SK-N-SH (cell line): ENCODE data around the gene MSMP.

Experiments used
- ELF1 ChIP-seq: IDR thresholded peaks from 2 replicates; pipeline ENCODE4 v1.4.0; 2012
- FOXM1 ChIP-seq: IDR thresholded peaks from 2 replicates; pipeline ENCODE4 v1.4.0; 2012; ENCODE audit warnings: low read depth, mild to moderate bottlenecking
- RFX5 ChIP-seq: IDR thresholded peaks from 2 replicates; pipeline ENCODE4 v1.6.1; 2012; ENCODE audit warnings: mild to moderate bottlenecking, improper control_type of control experiment, low read length
- TF ChIP-seq, protein P1 (sequence below): fragments of 200-600 bp; sonication (generic); IDR thresholded peaks from 2 replicates; pipeline ENCODE4 v1.6.1; 2017; ENCODE audit warnings: antibody characterized with exemption, mild to moderate bottlenecking, moderate library complexity
- TF ChIP-seq, protein P2 (sequence below): fragments of 150-350 bp; IDR thresholded peaks from 2 replicates; pipeline ENCODE4 v1.6.1; 2017; ENCODE audit warnings: antibody characterized with exemption, low read length, low read depth, borderline replicate concordance
- TF ChIP-seq, protein P3 (sequence below): IDR thresholded peaks from 2 replicates; pipeline ENCODE4 v1.4.0; 2012; ENCODE audit warnings: low read depth

DNA sequence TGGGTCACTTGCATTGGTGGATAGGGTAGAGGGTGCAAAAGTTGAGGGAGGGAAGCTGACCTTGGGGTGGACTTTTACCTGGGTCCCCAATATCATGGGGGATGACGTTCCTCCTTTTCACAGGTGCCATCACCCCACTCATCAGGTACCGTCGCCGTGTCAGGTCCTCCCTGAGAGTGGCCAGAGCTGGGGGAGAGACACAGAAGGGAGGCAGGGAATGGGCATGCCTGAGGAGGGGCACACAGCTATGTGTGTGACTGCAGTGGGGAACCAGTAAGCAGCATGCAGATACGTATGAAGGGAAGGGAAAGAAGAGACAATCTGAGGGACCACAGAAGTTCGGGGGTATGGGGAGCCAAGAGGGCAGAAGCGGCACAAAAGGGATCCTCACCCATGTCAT is 15.2 kb downstream of the MSMP start:
- TF ChIP-seq, protein P1, sequence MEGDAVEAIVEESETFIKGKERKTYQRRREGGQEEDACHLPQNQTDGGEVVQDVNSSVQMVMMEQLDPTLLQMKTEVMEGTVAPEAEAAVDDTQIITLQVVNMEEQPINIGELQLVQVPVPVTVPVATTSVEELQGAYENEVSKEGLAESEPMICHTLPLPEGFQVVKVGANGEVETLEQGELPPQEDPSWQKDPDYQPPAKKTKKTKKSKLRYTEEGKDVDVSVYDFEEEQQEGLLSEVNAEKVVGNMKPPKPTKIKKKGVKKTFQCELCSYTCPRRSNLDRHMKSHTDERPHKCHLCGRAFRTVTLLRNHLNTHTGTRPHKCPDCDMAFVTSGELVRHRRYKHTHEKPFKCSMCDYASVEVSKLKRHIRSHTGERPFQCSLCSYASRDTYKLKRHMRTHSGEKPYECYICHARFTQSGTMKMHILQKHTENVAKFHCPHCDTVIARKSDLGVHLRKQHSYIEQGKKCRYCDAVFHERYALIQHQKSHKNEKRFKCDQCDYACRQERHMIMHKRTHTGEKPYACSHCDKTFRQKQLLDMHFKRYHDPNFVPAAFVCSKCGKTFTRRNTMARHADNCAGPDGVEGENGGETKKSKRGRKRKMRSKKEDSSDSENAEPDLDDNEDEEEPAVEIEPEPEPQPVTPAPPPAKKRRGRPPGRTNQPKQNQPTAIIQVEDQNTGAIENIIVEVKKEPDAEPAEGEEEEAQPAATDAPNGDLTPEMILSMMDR = no peak
- TF ChIP-seq, protein P2, sequence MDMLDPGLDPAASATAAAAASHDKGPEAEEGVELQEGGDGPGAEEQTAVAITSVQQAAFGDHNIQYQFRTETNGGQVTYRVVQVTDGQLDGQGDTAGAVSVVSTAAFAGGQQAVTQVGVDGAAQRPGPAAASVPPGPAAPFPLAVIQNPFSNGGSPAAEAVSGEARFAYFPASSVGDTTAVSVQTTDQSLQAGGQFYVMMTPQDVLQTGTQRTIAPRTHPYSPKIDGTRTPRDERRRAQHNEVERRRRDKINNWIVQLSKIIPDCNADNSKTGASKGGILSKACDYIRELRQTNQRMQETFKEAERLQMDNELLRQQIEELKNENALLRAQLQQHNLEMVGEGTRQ = no peak
- TF ChIP-seq RFX5 = no peak
- TF ChIP-seq, protein P3, sequence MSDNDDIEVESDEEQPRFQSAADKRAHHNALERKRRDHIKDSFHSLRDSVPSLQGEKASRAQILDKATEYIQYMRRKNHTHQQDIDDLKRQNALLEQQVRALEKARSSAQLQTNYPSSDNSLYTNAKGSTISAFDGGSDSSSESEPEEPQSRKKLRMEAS = no peak
- TF ChIP-seq FOXM1 = no peak
- no peak for TF ChIP-seq ELF1
